ENCODE data around the gene TBC1D2B. TPM values are rescaled to one million over a fixed set of nuclear protein-coding genes. Genes with fewer than 3 reads are reported as not detected.
"Not testable (repeated sequence)": the region's sequence is repeated elsewhere in the genome, so short reads cannot be mapped to it uniquely, and the experiment has no call there.

TBC1D2B gene
- total RNA-seq, 1 experiment from 2014 or later = 13.9 TPM

GRCh38 chr15:77996226-77996625, 81.3 kb downstream of the TBC1D2B start:
- in situ Hi-C loops (cut with HindIII; ENCODE audit: low sequenced_read_pairs); DNase-seq (ENCODE audit: low spot score): not testable (repeated sequence)

GRCh38 chr15:77995537-77995918, 82.0 kb downstream of the TBC1D2B start:
- DNase-seq (ENCODE audit: low spot score); in situ Hi-C loops (cut with HindIII; ENCODE audit: low sequenced_read_pairs): not testable (repeated sequence)

- in situ Hi-C loops (cut with HindIII; ENCODE audit: low sequenced_read_pairs); DNase-seq (ENCODE audit: low spot score): not testable (repeated sequence)
Measured at GRCh38 chr15:77994893-77995536, 82.5 kb downstream of the TBC1D2B start.

- in situ Hi-C loops (cut with HindIII; ENCODE audit: low sequenced_read_pairs); DNase-seq (ENCODE audit: low spot score): not testable (repeated sequence)
Measured at GRCh38 chr15:77993970-77994693, 83.4 kb downstream of the TBC1D2B start.

GRCh38 chr15:77993374-77993911, 84.1 kb downstream of the TBC1D2B start:
- DNase-seq (ENCODE audit: low spot score) = no peak
- in situ Hi-C loops (cut with HindIII; ENCODE audit: low sequenced_read_pairs) = no loop called here

- in situ Hi-C loops (cut with HindIII; ENCODE audit: low sequenced_read_pairs) = no loop called here
- DNase-seq (ENCODE audit: low spot score) = no peak
Measured at GRCh38 chr15:77992356-77993222, 84.9 kb downstream of the TBC1D2B start.

- in situ Hi-C loops (cut with HindIII; ENCODE audit: low sequenced_read_pairs) = not testable (repeated sequence)
- DNase-seq (ENCODE audit: low spot score) = peak; percentile 84
Measured at GRCh38 chr15:77991658-77992201, 85.8 kb downstream of the TBC1D2B start.

- no peak for DNase-seq (ENCODE audit: low spot score)
- in situ Hi-C loops (cut with HindIII; ENCODE audit: low sequenced_read_pairs) = no loop called here
Measured at GRCh38 chr15:77991029-77991406, 86.5 kb downstream of the TBC1D2B start.

GRCh38 chr15:77989296-77990143, 88.0 kb downstream of the TBC1D2B start:
- DNase-seq (ENCODE audit: low spot score) = no peak
- in situ Hi-C loops (cut with HindIII; ENCODE audit: low sequenced_read_pairs) = no loop called here

GRCh38 chr15:77988347-77989295, 88.9 kb downstream of the TBC1D2B start:
- DNase-seq (ENCODE audit: low spot score) = no peak
- in situ Hi-C loops (cut with HindIII; ENCODE audit: low sequenced_read_pairs) = no loop called here

- DNase-seq (ENCODE audit: low spot score); in situ Hi-C loops (cut with HindIII; ENCODE audit: low sequenced_read_pairs): not testable (repeated sequence)
Measured at GRCh38 chr15:77987765-77988136, 89.8 kb downstream of the TBC1D2B start.

- peak; percentile 59 for DNase-seq (ENCODE audit: low spot score)
- in situ Hi-C loops (cut with HindIII; ENCODE audit: low sequenced_read_pairs) = no loop called here
Measured at GRCh38 chr15:77986891-77987764, 90.4 kb downstream of the TBC1D2B start.

- DNase-seq (ENCODE audit: low spot score) = no peak
Measured at GRCh38 chr15:77985931-77986480, 91.5 kb downstream of the TBC1D2B start.

GRCh38 chr15:77985031-77985930, 92.2 kb downstream of the TBC1D2B start:
- in situ Hi-C loops (cut with HindIII; ENCODE audit: low sequenced_read_pairs) = no loop called here
- DNase-seq (ENCODE audit: low spot score) = no peak

More at GRCh38 chr15:77985931-77986480, 91.5 kb downstream of the TBC1D2B start:
- in situ Hi-C loops (cut with HindIII; ENCODE audit: low sequenced_read_pairs) = no loop called here

- in situ Hi-C loops (cut with HindIII; ENCODE audit: low sequenced_read_pairs) = no loop called here
- DNase-seq (ENCODE audit: low spot score) = no peak
Measured at GRCh38 chr15:77984446-77984861, 93.1 kb downstream of the TBC1D2B start.
